ENCODE data around the gene TMC1.

- no peak for TF ChIP-seq ZNF274 (IDR thresholded peaks at IDR 0.05; ENCODE audit: low read depth, low read length)
- TF ChIP-seq SUZ12 (IDR thresholded peaks at IDR 0.05; ENCODE audit: extremely low read depth, insufficient read depth, insufficient read length): no peak
Measured at GRCh38 chr9:72623156-72623555, 101.7 kb downstream of the TMC1 start.
